Hindlimb muscle (tissue), 1 donor: Measurements from ENCODE around the gene HDAC7. TPM values are rescaled to one million over a fixed set of nuclear protein-coding genes. Genes with fewer than 3 reads are reported as not detected.

Experiments
- DNase-seq: peaks from one replicate; pipeline ENCODE4 v3.0.0-alpha.2; 2013
- polyA plus RNA-seq: library from polyadenylated mRNA; unstranded; fragments of 120-200 nt; gene quantifications from one replicate; pipeline ENCODE4 v1.2.1, GENCODE V29; 2013; ENCODE audit not compliant: insufficient read length

Gene HDAC7
- polyA plus RNA-seq, 1 donor = 67.2 TPM

- no peak for DNase-seq
Measured at GRCh38 chr12:47745485-47746041, 74.1 kb downstream of the HDAC7 start.

DNA sequence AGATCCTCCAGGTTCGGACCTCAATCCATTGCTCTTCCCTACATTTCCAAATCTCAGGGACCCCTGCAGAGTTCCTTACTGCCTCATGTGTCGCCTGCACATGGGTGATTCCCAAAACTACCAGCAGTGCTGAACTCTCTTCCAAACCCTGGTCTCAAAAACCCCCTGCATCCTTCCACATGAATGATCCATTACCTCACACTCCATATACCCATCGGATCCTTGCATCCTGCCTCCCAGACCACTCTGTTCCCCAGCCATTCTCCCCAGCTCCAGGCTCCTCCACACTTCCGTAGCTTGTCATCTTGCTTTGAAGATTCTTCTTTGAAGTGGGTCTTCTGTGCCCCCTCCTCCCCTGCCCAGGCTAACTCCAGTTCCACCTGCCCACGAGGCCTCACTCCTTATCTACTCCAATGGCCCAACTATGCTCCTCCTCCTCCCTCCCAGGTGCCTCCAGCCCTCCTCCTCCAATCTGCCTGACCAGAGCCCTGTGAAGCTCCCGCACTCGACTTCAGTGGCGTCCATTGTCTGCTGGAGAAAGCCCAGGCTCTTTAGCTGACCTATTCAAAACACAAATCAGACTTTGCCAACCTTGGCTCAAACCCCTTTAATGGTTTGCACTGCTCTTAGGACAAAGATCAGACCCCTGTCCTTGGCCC lies 74.8 kb downstream of the HDAC7 start:
- DNase-seq = no peak

GRCh38 chr12:47744005-47744651 lies 75.6 kb downstream of the HDAC7 start:
- DNase-seq = no peak

GRCh38 chr12:47743311-47743860 lies 76.3 kb downstream of the HDAC7 start:
- DNase-seq = no peak

- no peak for DNase-seq
Measured at GRCh38 chr12:47742253-47742825, 77.4 kb downstream of the HDAC7 start.

DNA sequence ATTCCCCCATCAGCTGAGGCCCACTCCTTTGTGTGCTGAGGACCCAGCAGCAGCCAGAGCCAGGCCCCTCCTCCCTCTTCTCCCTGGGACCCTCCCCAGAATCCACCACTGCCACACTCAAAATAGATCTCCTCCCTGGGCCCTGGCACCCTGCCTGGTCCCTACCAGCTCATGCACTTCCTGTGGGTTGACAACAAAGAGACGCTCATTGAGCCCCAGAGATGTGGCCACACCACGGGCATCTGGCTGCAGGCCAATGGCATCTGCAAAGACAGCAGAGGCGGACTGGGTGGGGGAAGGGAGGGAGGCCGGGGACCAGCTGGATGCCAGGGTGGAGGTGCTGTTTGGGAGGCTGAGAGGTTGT lies 78.4 kb downstream of the HDAC7 start:
- peak; percentile 35 for DNase-seq

- DNase-seq = no peak
Measured at GRCh38 chr12:47740606-47741339, 78.9 kb downstream of the HDAC7 start.

GRCh38 chr12:47739979-47740378 lies 79.7 kb downstream of the HDAC7 start:
- DNase-seq = no peak

DNA sequence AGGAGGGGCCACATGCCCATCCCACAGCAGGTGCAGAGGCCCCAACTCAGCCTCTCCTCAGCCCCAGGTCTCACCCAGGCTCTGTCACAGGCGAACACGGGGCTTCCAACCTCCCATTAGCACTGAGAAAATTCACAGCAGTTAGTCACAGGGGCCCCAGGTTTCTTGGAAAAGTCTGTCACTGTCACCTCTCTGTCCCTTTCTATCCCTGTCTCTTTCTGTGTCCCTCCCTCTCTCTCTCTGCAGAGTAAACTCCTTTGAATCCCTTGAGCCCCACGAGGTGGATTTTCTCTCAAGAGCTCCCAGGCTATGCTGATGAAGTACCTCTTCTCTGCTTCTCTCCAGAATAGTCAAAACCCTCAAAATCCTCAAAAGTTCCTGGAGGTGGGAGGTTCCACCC lies 80.4 kb downstream of the HDAC7 start:
- no peak for DNase-seq

GRCh38 chr12:47737936-47738594 lies 81.6 kb downstream of the HDAC7 start:
- no peak for DNase-seq

- peak; percentile 56 for DNase-seq
Measured at GRCh38 chr12:47736877-47737676, 82.6 kb downstream of the HDAC7 start.

- no peak for DNase-seq
Measured at GRCh38 chr12:47736216-47736615, 83.5 kb downstream of the HDAC7 start.

- DNase-seq = no peak
Measured at GRCh38 chr12:47735649-47736048, 84.1 kb downstream of the HDAC7 start.

DNA sequence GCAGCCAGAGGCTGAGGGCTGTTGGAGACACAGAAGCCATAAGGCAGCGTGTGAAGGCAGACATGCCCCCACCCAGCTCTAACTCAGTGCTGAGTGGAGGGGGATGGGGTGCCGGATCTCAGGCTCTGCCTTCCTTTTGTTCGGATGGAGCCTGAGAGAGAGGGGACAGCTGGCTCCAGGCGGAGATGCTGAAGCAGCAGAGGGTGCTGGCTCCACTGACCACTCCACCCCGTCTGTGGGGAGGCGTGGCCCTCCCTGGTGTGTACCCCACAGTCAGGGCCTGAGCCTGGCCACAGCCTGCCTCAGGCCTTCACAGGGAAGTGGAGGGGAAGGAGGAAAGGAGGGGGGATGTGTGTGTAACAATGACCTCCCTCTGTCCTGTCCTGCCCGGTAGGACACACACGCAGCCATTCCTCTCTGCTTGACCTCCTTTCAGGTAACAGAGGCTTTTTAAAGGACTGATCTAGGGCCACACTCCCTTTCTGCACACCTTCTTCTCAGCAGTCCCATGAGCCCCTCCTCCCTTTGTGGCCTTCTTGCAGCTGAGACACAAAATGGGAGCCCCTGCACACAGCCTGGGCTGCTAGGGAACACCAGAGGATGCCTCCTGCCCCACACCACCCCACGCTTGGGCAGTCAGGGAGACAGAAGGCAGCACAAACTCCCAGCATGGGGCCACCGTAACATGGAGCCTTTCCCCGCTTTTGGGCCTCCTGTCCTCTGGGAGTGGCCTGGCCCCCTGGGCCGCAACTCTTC lies 84.8 kb downstream of the HDAC7 start:
- DNase-seq = no peak

DNA sequence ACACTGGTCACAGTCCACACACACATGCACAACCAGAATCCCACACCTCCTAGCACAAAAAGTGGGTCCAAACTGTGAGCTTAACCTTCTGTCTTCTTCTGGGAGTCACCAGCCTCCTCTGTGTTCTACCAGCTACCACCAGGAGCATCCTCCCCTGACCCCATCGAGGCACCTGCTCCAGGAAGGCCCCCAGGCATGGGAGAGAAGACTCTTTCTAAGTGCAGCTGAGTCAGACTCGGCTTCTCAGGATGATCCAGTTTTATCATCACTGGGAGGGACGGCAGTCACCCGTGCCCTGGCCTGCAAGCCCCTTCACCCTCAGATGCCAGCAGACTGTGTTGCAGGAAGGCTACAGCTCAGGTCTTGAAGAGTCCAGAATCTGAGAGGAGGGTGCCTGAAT lies 86.6 kb downstream of the HDAC7 start:
- DNase-seq = no peak

Other genes starting within 250 kb of the HDAC7 start
- 24.2 TPM for gene RPAP3, start 113.9 kb downstream of the HDAC7 start, polyA plus RNA-seq
- 0.35 TPM for gene ENDOU, start 94.4 kb downstream of the HDAC7 start, polyA plus RNA-seq
- gene RAPGEF3, start 61.0 kb downstream of the HDAC7 start, polyA plus RNA-seq = 14.0 TPM
- 13.7 TPM for gene SLC48A1, start 46.7 kb downstream of the HDAC7 start, polyA plus RNA-seq
- 0.75 TPM for gene VDR, start 85.1 kb upstream of the HDAC7 start, polyA plus RNA-seq
- 45.8 TPM for gene TMEM106C, start 143.7 kb upstream of the HDAC7 start, polyA plus RNA-seq
- gene COL2A1, start 184.6 kb upstream of the HDAC7 start, polyA plus RNA-seq = 6.6 TPM